Subcutaneous abdominal adipose tissue (tissue), 5 donors: ENCODE data around the gene L1CAM.

Source experiments
- H3K27ac ChIP-seq: one replicate; pipeline ENCODE4 v1.7.0; 2013; ENCODE audit warnings: low read depth, mild to moderate bottlenecking, inconsistent platforms, low read length, moderate library complexity
- H3K27me3 ChIP-seq, 5 donors: one replicate each; pipeline ENCODE4 v1.7.0; 2013; ENCODE audit warnings: low read length in 5 of 5, inconsistent platforms in 1 of 5; ENCODE audit not compliant: control insufficient read depth in 5 of 5, insufficient read depth in 4 of 5
- H3K36me3 ChIP-seq, 5 donors: one replicate each; pipeline ENCODE4 v1.7.0; 2013; ENCODE audit warnings: low read length in 5 of 5; ENCODE audit not compliant: control insufficient read depth in 5 of 5, insufficient read depth in 5 of 5
- H3K4me1 ChIP-seq, 5 donors: one replicate each; pipeline ENCODE4 v1.7.0; 2013; ENCODE audit warnings: low read length in 5 of 5, mild to moderate bottlenecking in 3 of 5, moderate library complexity in 1 of 5; ENCODE audit not compliant: control insufficient read depth in 5 of 5, insufficient read depth in 5 of 5
- H3K4me3 ChIP-seq, 5 donors: one replicate each; pipeline ENCODE4 v1.7.0; 2013; ENCODE audit warnings: low read length in 5 of 5, low read depth in 1 of 5
- H3K9ac ChIP-seq, 5 donors: one replicate each; pipeline ENCODE4 v1.7.0; 2013; ENCODE audit warnings: low read length in 5 of 5, mild to moderate bottlenecking in 4 of 5, moderate library complexity in 3 of 5
- H3K9me3 ChIP-seq, 5 donors: one replicate each; pipeline ENCODE4 v1.7.0; 2013; ENCODE audit warnings: low read length in 5 of 5; ENCODE audit not compliant: control insufficient read depth in 5 of 5
- donor health status: healthy.
- donor health status: healthy.
- donor health status: healthy.
- donor health status: healthy.
- donor health status: healthy.

Gene L1CAM

GRCh38 chrX:153889123-153889522 lies 3.1 kb upstream of the L1CAM start:
- H3K36me3 ChIP-seq = no peaks in the 10 kb centered on the region

GRCh38 chrX:153888344-153888743 lies 2.4 kb upstream of the L1CAM start:
- H3K27ac ChIP-seq = no peak overlapping the region
- H3K27me3 ChIP-seq = peaks cover 26 to 66% (median 52%) of the 10 kb centered on the region in 5 donors
- no peak overlapping the region for H3K9ac ChIP-seq
- peaks cover 0 to 4% (median 0%) of the 10 kb centered on the region in 5 donors for H3K9me3 ChIP-seq
- H3K4me1 ChIP-seq = peaks cover 0 to 6% (median 0%) of the 10 kb centered on the region in 5 donors
- H3K4me3 ChIP-seq = no peak overlapping the region
- H3K36me3 ChIP-seq = no peaks in the 10 kb centered on the region

More at GRCh38 chrX:153889123-153889522, 3.1 kb upstream of the L1CAM start:
- Histone ChIP-seq H3K9me3 (peaks cover 0 to 4% (median 0%) of the 10 kb centered on the region in 5 donors), H3K4me1 (peaks cover 0 to 6% (median 0%) of the 10 kb centered on the region in 5 donors), H3K27ac (no peak overlapping the region), H3K9ac (no peak overlapping the region), H3K27me3 (peaks cover 20 to 64% (median 45%) of the 10 kb centered on the region in 5 donors), H3K4me3 (no peak overlapping the region)

GRCh38 chrX:153887385-153887784 lies 1.4 kb upstream of the L1CAM start:
- no peak overlapping the region for H3K9ac ChIP-seq
- H3K4me1 ChIP-seq = peaks cover 0 to 6% (median 0%) of the 10 kb centered on the region in 5 donors
- no peak overlapping the region for H3K27ac ChIP-seq
- peaks cover 33 to 68% (median 56%) of the 10 kb centered on the region in 5 donors for H3K27me3 ChIP-seq
- no peak overlapping the region for H3K4me3 ChIP-seq
- no peaks in the 10 kb centered on the region for H3K36me3 ChIP-seq
- H3K9me3 ChIP-seq = peaks cover 0 to 4% (median 0%) of the 10 kb centered on the region in 5 donors

- H3K36me3 ChIP-seq = no peaks in the 10 kb centered on the region
- H3K27me3 ChIP-seq = peaks cover 33 to 69% (median 57%) of the 10 kb centered on the region in 5 donors
- H3K9ac ChIP-seq = no peak overlapping the region
- peaks cover 0 to 6% (median 0%) of the 10 kb centered on the region in 5 donors for H3K4me1 ChIP-seq
- H3K4me3 ChIP-seq = no peak overlapping the region
- no peak overlapping the region for H3K27ac ChIP-seq
- peaks cover 0 to 4% (median 0%) of the 10 kb centered on the region in 5 donors for H3K9me3 ChIP-seq
These were observed 942 bp upstream of the L1CAM start for GRCh38 chrX:153886915-153887314.

GRCh38 chrX:153885208-153885787 lies 675 bp downstream of the L1CAM start:
- Histone ChIP-seq H3K4me1 (peaks cover 0 to 6% (median 0%) of the 10 kb centered on the region in 5 donors), H3K27me3 (peaks cover 46 to 78% (median 72%) of the 10 kb centered on the region in 5 donors), H3K36me3 (no peaks in the 10 kb centered on the region), H3K4me3 (no peak overlapping the region), H3K9me3 (peaks cover 0 to 4% (median 0%) of the 10 kb centered on the region in 5 donors), H3K9ac (no peak overlapping the region), H3K27ac (no peak overlapping the region)

- H3K36me3 ChIP-seq = no peaks in the 10 kb centered on the region
- H3K27ac ChIP-seq = no peak overlapping the region
- H3K4me1 ChIP-seq = peaks cover 0 to 6% (median 0%) of the 10 kb centered on the region in 5 donors
- no peak overlapping the region for H3K4me3 ChIP-seq
- peaks cover 0 to 4% (median 0%) of the 10 kb centered on the region in 5 donors for H3K9me3 ChIP-seq
- H3K9ac ChIP-seq = no peak overlapping the region
- H3K27me3 ChIP-seq = peaks cover 46 to 83% (median 79%) of the 10 kb centered on the region in 5 donors
These were observed 1.4 kb downstream of the L1CAM start for GRCh38 chrX:153884590-153884989.

- Histone ChIP-seq H3K27me3 (peaks cover 46 to 88% (median 83%) of the 10 kb centered on the region in 5 donors), H3K36me3 (no peaks in the 10 kb centered on the region), H3K4me3 (no peak overlapping the region), H3K9me3 (peaks cover 0 to 2% (median 0%) of the 10 kb centered on the region in 5 donors), H3K4me1 (peaks cover 0 to 6% (median 0%) of the 10 kb centered on the region in 5 donors), H3K27ac (no peak overlapping the region), H3K9ac (no peak overlapping the region)
These were observed 1.8 kb downstream of the L1CAM start for GRCh38 chrX:153884136-153884535.

GRCh38 chrX:153883163-153883843 lies 2.7 kb downstream of the L1CAM start:
- peaks cover 0 to 6% (median 0%) of the 10 kb centered on the region in 5 donors for H3K4me1 ChIP-seq
- no peaks in the 10 kb centered on the region for H3K36me3 ChIP-seq
- H3K9ac ChIP-seq = no peak overlapping the region
- H3K4me3 ChIP-seq = no peak overlapping the region
- H3K27me3 ChIP-seq = peaks cover 51 to 94% (median 90%) of the 10 kb centered on the region in 5 donors
- no peaks in the 10 kb centered on the region for H3K9me3 ChIP-seq
- H3K27ac ChIP-seq = no peak overlapping the region

GRCh38 chrX:153882557-153882956 lies 3.4 kb downstream of the L1CAM start:
- H3K9ac ChIP-seq = no peak overlapping the region
- H3K4me1 ChIP-seq = peaks cover 0 to 6% (median 0%) of the 10 kb centered on the region in 5 donors
- H3K9me3 ChIP-seq = no peaks in the 10 kb centered on the region
- H3K36me3 ChIP-seq = no peaks in the 10 kb centered on the region
- H3K4me3 ChIP-seq = no peak overlapping the region
- H3K27me3 ChIP-seq = peaks cover 58 to 91% (median 90%) of the 10 kb centered on the region in 5 donors
- no peak overlapping the region for H3K27ac ChIP-seq

GRCh38 chrX:153882086-153882498 lies 3.9 kb downstream of the L1CAM start:
- Histone ChIP-seq H3K27me3 (peaks cover 60 to 87% (median 85%) of the 10 kb centered on the region in 5 donors), H3K4me1 (peaks cover 0 to 6% (median 0%) of the 10 kb centered on the region in 5 donors), H3K36me3 (no peaks in the 10 kb centered on the region), H3K9ac (no peak overlapping the region), H3K27ac (no peak overlapping the region), H3K4me3 (no peak overlapping the region), H3K9me3 (no peaks in the 10 kb centered on the region)
